SKM-1 (cell line): ENCODE measurements around the gene GPR137.

Experiments
- DNase-seq: peaks from one replicate; lab custom pipeline; 2025; ENCODE audit not compliant: unreplicated experiment; lab: John Stamatoyannopoulos, UW

The GPR137 gene

GRCh38 chr11:64249038-64249437, 36.6 kb upstream of the GPR137 start:
- no peak for DNase-seq

GRCh38 chr11:64249563-64250414, 35.9 kb upstream of the GPR137 start:
- DNase-seq, result no peak

- DNase-seq, result no peak
Observed at GRCh38 chr11:64250415-64251015, 35.1 kb upstream of the GPR137 start.

- DNase-seq, result no peak
Observed at GRCh38 chr11:64251016-64251752, 34.5 kb upstream of the GPR137 start, which contains the start of gene PLCB3. Gene PLCB3 (plus strand): TSS chr11:64251530. CDS start chr11:64251650, 120 bp downstream.

GRCh38 chr11:64251753-64252002, 34.0 kb upstream of the GPR137 start:
- DNase-seq, result no peak

GRCh38 chr11:64252003-64252872, 33.4 kb upstream of the GPR137 start:
- no peak for DNase-seq

- no peak for DNase-seq
Observed at GRCh38 chr11:64253043-64253442, 32.6 kb upstream of the GPR137 start.

- no peak for DNase-seq
Observed at GRCh38 chr11:64253481-64253880, 32.2 kb upstream of the GPR137 start.

GRCh38 chr11:64254326-64254725, 31.3 kb upstream of the GPR137 start:
- no peak for DNase-seq

- DNase-seq, result no peak
Observed at GRCh38 chr11:64255135-64256128, 30.2 kb upstream of the GPR137 start.

- no peak for DNase-seq
Observed at GRCh38 chr11:64256300-64256699, 29.3 kb upstream of the GPR137 start.

- DNase-seq, result no peak
Observed at GRCh38 chr11:64258356-64258755, 27.3 kb upstream of the GPR137 start.

GRCh38 chr11:64258946-64259532, 26.6 kb upstream of the GPR137 start:
- DNase-seq, result no peak

- no peak for DNase-seq
Observed at GRCh38 chr11:64259533-64260067, 26.0 kb upstream of the GPR137 start.

GRCh38 chr11:64260147-64260708, 25.4 kb upstream of the GPR137 start:
- DNase-seq, result no peak

- DNase-seq, result no peak
Observed at GRCh38 chr11:64261556-64262080, 24.0 kb upstream of the GPR137 start.

- no peak for DNase-seq
Observed at GRCh38 chr11:64262271-64263002, 23.2 kb upstream of the GPR137 start.
